Stimulated activated CD4-positive, alpha-beta T cell treated with anti-CD3 and anti-CD28 coated beads, Interleukin-4, amount 100 ng/mL, for 1 hour (primary cell): ENCODE measurements around the gene USPL1.

Experiments used
- DNase-seq: peaks from one replicate; pipeline ENCODE4 v3.0.0-alpha.2; 2020

Gene USPL1

DNA sequence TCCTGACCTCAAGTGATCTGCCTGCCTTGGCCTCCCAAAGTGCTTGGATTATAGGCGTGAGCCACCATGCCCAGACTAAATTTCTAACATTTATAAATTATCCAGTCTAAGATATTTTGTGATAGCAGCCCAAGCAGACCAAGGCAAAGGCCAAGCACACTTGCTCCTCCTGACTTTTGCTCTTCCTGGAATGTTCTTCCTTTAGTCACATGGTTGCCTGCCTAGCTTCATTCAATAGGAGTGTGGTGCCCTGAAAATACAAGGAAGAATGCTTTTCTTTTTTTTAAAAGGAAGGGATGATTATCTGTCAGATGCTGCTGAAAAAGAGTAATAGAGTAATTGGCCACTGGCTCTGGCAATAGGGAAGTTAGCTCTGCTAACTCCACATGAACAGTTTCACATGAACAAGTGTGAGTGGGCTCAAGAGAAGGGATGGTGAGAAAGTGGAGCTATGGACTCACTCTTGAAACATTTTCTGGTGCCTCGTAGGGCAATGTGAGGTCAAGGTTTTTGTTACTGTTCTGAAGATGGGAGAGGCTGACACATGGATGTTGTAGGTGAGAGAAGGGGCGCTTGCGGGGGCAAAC, 47.1 kb downstream of the USPL1 start:
- no peak for DNase-seq

DNA sequence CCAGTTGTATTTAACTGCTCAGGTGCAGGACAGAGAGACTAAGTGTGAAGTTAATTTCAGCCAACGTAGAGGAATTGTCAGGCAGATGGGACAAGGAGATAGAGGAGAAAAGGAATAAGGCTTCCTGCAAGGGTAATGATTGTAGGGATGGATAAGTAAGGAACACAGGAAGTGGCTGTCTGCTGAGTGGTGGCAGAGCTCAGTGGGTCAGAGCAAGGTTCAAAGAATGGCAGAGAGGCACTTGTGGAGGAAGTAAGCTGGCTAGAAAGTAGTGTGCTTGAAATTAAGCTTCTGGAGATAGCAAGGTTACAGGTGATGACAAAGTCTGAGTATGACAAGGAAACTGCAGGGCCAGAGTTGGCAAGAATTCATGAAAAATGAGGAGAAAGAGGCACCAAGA, 47.9 kb downstream of the USPL1 start:
- no peak for DNase-seq

DNA sequence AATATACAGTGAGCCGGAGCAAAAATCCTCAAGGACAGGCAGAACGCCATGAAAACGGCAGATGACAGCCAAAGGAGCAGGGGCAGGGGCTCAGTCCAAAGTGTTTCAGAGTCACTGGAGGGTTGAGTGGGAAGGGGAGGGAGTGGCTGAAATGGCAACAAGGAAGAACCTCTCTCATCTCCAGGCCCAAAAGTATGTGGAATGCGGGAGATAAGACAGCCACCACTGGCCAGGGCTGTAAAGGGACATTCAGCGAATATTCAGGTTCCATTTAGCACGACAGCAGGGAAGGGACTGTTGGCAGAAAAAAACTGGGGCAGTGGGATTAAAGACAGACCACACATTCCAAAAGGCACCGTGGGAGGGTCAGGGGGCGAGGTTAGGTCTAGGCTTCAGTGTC, 48.4 kb downstream of the USPL1 start:
- DNase-seq: no peak

DNA sequence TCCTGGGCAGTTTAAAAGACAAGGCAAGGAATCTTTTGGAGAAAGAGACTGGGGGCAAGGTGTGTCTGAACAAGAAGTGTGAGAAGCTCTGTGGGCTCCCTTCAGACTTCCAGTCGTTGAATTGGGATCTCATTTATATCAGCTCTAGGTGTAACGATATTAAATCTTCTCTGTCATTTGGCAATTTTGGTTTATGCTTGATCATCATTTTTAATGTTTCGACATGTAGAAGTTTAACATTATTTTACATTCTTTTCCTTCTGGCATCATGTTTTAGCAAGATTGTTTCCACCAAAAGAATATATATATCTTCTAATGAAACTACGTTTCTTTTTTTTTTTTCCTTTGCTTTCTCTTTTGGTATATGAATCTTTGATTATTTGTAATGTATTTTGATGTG, 49.3 kb downstream of the USPL1 start:
- DNase-seq: no peak

GRCh38 chr13:30668312-30668711, 50.6 kb downstream of the USPL1 start:
- no peak for DNase-seq

DNA sequence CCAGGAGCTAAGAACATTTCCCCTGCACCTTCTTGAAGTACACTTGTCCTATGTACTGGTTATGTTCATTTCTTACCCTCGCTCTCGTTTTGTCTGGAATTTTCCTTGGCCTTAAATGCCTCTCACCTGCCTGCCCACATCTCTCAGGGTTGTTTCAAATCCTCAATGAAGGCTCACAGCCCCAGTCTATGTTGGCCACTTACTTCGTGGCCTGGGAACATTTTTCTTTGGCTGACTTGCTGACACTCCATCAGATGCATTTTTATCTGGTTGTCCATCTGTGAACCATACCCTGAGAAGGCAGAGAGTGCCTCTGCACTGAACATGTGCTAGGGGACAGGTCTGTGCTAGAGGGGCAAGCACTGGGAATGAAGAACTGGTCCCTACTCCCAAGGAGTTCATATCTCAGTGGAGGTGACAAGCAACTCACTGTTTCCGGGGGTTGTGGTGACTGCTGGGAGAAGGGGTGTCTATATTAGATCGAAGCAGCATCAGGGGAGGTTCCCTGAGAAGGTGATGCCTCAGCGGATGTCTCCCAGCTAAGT, 53.6 kb downstream of the USPL1 start:
- no peak for DNase-seq

DNA sequence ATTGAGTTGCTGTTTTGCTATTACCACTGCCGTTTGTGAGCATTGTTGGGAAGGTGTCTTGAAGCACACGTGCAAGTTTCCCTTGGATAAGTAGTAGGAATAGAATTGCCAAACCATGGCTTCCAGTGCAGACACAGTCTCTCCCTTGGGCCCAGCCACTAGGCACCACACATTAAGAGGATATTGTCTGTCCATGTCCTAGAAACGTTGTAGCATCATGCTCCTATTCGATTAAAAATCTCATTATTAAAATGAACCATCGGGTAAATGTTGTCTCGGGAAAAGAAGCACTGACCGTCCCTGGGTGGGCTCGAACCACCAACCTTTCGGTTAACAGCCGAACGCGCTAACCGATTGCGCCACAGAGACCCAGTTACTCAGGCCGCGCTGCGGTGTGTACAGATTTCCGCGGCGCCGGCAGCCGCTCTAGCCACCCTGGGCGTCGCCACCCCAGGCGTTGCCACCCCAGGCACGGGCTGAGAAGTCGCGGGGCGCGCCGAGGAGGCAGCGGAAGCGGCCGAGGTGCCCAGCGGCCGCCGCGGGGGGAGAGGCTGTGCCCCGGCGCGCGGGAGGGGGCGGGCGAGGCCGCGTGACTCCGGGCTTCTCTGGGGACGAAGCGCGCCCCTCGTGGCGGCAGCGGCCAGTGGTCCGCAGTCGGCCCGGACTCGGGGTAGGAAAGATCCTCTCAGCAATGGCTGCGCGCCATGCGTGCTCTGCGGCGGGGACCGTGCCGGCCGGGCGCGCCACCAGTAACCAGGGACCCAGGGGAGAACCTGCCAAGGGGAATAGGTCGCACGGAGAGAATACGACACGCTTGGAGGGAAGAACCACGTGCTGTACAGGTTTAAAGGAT, 56.2 kb downstream of the USPL1 start:
- peak; percentile 89 for DNase-seq

- DNase-seq: no peak
Observed at GRCh38 chr13:30675717-30676116, 58.0 kb downstream of the USPL1 start.

DNA sequence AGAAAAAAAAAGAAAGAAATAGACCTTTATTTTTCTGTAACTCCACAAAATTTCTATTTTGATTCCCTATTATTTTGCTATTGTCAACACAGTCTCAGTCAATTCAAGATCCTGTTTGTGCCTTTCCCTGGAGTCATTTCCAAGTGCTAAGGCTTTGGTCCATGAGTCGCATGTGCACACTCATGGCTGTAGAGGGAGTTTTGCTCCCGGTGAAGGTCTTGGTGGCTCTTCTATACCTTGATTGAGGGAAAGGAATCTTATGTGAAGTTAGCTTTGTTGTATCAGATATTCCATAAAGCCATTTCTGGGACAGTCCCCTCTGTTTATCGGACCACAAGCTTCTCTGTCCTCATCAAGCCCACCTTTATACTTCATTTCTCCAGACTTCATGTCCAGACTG, 59.0 kb downstream of the USPL1 start:
- no peak for DNase-seq

DNA sequence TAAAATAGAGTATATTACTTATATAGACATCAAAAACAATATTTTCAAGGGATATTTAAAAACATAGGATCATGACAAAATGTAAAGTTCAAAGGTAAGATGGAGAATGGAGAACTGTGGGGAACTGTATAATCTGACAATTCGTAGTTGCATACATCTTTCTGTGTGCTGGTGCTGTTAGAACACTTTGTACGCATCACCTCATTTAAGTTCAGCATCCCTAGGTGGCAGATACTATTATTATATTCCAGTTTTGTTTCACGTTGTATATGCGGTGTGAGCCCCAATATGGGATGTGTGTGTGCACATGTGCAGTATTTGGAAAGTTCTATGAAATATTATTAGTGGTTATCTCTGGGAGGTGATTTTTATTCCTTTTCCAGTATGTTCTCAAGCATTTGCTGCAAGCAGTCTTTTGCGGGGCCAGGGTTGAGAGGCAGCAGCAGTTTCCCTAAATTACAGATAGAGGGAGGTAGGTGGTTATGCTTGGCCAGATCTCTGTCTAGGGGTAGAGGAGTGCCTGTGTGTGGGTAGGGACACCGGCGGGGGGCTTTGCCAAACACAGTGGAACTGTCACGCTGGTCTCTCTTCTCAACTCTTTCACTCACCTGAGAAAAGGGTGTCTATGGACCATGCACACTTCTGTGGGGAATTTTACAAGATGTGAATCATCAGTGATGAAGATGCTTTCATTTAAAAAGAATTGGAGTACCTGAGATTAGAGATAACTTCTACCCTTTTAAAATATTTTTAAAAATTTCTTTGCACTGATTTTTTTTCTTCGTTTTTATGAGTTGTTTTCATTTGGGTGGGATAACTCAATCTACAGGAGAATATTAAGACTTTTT, 62.0 kb downstream of the USPL1 start:
- peak; percentile 15 for DNase-seq

GRCh38 chr13:30681843-30682242, 64.1 kb downstream of the USPL1 start:
- DNase-seq: no peak

DNA sequence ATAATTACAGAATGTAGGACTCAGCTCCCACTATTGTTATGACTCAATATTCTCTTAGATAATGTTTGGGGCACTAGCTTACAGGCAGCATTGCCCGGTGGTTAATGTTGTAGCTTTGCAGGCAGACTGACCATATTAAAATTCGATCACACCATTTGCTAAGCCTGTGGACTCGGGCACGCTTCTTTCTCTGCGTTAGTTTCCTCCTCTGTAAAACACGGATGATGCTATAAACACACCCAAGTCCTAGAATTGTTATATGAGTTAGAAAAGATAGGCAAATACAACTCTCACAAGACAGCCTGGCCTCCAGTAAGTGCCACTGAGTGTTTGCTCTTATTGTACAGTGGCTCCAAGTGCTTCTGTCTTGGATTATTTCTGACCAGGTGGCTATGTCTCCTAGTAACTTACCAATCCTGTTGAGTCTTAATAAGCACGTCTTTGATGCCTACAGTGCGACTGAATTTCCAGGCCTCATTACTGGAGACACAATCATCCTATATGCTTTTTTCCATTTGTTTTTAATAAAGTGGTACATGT, 67.7 kb downstream of the USPL1 start:
- no peak for DNase-seq

GRCh38 chr13:30685987-30686386, 68.3 kb downstream of the USPL1 start:
- DNase-seq: no peak

GRCh38 chr13:30687601-30688000, 69.9 kb downstream of the USPL1 start:
- no peak for DNase-seq

- no peak for DNase-seq
Observed at GRCh38 chr13:30689752-30690151, 72.0 kb downstream of the USPL1 start.

GRCh38 chr13:30690282-30691188, 72.8 kb downstream of the USPL1 start:
- DNase-seq: no peak

- DNase-seq: no peak
Observed at GRCh38 chr13:30692113-30692512, 74.4 kb downstream of the USPL1 start.

- no peak for DNase-seq
Observed at GRCh38 chr13:30696278-30697176, 78.8 kb downstream of the USPL1 start.

DNA sequence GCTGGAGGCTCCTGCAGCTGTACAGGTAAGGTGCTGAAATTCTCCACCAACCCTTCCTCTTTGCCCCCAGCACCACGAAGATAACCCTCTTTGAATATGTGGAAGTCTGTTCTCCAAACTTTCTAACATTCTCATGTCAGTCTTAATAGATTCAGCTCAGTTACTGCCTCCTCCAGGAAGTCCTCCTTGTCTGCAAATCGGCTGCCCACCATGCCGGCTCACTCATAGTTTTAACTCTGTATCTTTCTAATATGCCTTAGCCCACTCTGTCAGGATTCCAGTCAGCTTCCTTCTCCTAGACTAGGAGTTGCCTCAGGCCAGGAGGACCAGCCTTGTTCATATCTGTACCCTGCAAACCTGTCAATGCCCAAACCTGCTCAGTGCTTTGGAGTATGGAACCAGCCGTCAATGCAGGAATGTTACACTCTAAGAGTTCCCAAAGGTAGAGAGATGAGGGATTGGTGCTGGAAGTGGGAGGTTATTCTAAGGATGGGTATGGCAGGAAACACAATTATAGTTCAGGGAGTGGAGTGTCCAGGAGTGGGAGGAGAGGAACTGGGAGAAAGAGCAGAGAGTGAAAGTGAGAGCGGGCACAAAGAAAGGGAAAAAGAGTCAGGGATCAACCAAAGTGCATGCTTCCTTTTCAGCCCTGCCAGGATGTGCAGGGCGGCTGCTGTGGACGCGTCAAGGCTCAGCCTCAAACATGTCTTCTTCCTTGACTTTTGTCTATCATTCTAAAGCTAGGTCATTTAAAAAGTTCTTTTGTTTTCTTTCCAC, 79.6 kb downstream of the USPL1 start:
- DNase-seq: no peak

DNA sequence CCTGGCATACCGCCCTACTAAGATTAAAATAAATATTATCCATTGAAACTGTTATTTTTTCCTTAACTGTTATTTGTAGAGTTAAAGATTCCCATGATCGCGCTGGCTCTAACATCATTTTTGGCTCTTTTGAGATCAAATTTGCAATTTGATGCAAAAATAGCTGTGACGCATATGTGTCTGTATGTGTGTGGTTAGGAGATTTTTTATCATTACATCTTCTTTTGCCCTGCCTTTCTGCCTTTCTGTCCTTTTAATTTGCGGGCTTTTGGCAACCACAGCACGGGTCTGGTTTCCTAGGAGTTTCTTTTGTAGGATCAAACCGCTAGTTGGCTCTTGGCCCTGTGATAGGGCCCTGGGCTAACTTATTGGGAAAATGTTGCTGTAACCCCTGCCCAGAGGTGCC, 80.3 kb downstream of the USPL1 start:
- no peak for DNase-seq
